ENCODE results near the gene PGC.
"Not testable (repeated sequence)": the region's sequence is repeated elsewhere in the genome, so short reads cannot be mapped to it uniquely, and the experiment has no call there.

Gene PGC

GRCh38 chr6:41775293-41775882, 28.2 kb upstream of the PGC start:
- no peak for DNase-seq (ENCODE audit: low spot score)

GRCh38 chr6:41774841-41775240, 27.6 kb upstream of the PGC start:
- no peak for DNase-seq (ENCODE audit: low spot score)

GRCh38 chr6:41771058-41771983, 24.1 kb upstream of the PGC start:
- DNase-seq (ENCODE audit: low spot score): no peak

- DNase-seq (ENCODE audit: low spot score): no peak
Measured at GRCh38 chr6:41770381-41771057, 23.3 kb upstream of the PGC start.

GRCh38 chr6:41769376-41769775, 22.2 kb upstream of the PGC start:
- DNase-seq (ENCODE audit: low spot score): no peak

GRCh38 chr6:41768545-41769308, 21.5 kb upstream of the PGC start:
- no peak for DNase-seq (ENCODE audit: low spot score)

GRCh38 chr6:41767112-41767833, 20.1 kb upstream of the PGC start:
- peak; percentile 41 for DNase-seq (ENCODE audit: low spot score)

- DNase-seq (ENCODE audit: low spot score): not testable (repeated sequence)
Measured at GRCh38 chr6:41766043-41766664, 19.0 kb upstream of the PGC start.

GRCh38 chr6:41763470-41763869, 16.3 kb upstream of the PGC start:
- no peak for DNase-seq (ENCODE audit: low spot score)

GRCh38 chr6:41759905-41760579, 12.8 kb upstream of the PGC start:
- DNase-seq (ENCODE audit: low spot score): no peak

- no peak for DNase-seq (ENCODE audit: low spot score)
Measured at GRCh38 chr6:41759106-41759904, 12.1 kb upstream of the PGC start.

GRCh38 chr6:41758641-41759035, 11.4 kb upstream of the PGC start:
- no peak for DNase-seq (ENCODE audit: low spot score)

GRCh38 chr6:41757931-41758640, 10.9 kb upstream of the PGC start:
- DNase-seq (ENCODE audit: low spot score): no peak

- no peak for DNase-seq (ENCODE audit: low spot score)
Measured at GRCh38 chr6:41757271-41757670, 10.1 kb upstream of the PGC start.

- DNase-seq (ENCODE audit: low spot score): no peak
Measured at GRCh38 chr6:41756354-41756753, 9.2 kb upstream of the PGC start.

GRCh38 chr6:41755895-41756294, 8.7 kb upstream of the PGC start:
- no peak for DNase-seq (ENCODE audit: low spot score)

- no peak for DNase-seq (ENCODE audit: low spot score)
Measured at GRCh38 chr6:41750374-41750773, 3.2 kb upstream of the PGC start.

- no peak for DNase-seq (ENCODE audit: low spot score)
Measured at GRCh38 chr6:41748542-41748941, 1.3 kb upstream of the PGC start.

GRCh38 chr6:41748102-41748477, 893 bp upstream of the PGC start:
- no peak for DNase-seq (ENCODE audit: low spot score)
